AG20443 (cell line): Measurements from ENCODE around the gene CBX5.
"Not testable (repeated sequence)": the region's sequence is repeated elsewhere in the genome, so short reads cannot be mapped to it uniquely, and the experiment has no call there.

Experiments
- DNase-seq: peaks from one replicate; pipeline ENCODE4 v3.0.0; 2012; ENCODE audit warnings: low spot score, mixed read lengths

The CBX5 gene

GRCh38 chr12:54294152-54294952, 14.4 kb upstream of the CBX5 start:
- DNase-seq = peak; percentile 77

- DNase-seq = no peak
Measured at GRCh38 chr12:54292931-54293241, 13.0 kb upstream of the CBX5 start.

DNA sequence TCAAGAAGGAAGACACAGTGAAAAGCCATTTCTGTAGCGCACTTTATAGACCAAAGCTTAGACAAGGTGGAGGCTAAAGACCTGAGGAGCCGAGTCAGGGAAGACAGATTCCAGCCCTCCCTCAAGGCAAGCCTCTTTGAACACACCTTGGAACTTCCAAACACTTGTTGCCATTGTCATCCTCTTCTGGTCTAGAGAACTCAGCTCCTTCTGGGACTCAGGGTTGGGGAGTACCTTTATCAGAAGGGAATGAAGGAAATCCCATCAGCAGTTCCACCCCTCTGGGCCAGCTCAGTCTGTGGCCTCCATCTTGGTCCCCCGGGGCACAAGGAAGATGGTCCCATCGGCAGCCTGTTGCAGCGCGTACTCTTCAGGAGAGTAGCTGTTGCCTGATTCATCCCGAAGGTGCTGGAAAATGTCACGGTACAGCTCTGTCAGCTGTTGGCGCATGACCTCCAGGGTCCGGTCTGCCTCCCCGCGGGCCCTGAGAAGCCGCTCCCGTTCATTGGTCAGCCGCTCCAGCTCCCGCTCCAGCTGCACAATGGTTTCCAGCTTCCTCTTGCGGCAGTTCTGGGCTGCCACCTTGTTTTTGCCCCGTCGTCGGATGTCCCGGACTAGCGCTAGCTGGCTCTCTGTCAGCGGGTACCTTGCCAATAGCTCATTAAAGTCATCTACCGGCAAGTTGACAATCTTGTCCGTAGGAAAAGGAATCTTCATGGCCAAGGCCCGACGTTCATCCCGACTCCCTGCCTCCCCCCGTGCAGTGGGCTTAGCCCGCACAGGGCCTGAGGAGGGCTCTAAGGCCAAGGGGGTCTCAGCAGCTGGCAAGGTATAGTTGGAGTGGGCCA, 12.4 kb upstream of the CBX5 start:
- no peak for DNase-seq

DNA sequence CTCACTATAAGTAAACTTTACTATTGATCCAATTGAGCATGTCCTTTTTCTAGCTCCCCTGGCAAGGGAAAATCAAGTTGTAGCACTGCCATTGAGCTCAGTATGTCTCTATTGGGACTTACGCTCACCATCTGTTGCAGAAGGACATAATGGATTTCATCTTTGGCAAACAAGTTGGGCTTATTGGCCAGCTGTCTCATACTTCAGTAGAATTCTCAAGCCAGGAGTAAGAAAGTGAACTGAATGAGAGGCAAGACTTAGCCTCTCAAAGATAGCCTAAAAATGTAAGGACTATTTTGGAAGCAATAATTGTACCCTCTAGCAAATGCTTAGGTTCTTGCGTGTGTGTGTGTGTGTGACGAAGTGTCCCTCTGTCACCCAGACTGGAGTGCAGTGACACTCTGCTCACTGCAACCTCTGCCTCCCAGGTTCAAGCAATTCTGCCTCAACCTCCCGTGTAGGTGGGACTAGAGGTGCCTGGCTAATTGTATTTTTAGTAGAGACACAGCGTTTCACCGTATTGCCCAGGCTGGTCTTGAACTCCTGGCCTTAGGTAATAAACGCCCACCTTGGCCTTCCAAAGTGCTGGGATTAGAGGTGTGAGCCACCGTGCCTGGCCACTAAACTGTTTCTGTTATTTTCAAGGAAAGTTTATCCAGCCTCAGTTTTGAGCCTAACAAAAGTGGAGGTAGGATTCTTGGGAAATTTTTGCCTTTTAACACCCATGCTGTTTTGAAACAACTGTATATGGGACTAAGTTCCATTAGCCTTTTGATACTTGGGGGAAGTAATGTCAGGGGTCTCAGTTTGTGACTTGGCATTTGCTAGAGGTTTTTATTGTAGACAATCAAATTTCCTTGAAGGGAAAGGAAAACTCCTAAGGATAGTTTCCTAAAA, 7.6 kb upstream of the CBX5 start:
- no peak for DNase-seq

GRCh38 chr12:54286042-54287030, 6.4 kb upstream of the CBX5 start:
- no peak for DNase-seq

GRCh38 chr12:54285150-54286041, 5.5 kb upstream of the CBX5 start:
- DNase-seq = no peak

DNA sequence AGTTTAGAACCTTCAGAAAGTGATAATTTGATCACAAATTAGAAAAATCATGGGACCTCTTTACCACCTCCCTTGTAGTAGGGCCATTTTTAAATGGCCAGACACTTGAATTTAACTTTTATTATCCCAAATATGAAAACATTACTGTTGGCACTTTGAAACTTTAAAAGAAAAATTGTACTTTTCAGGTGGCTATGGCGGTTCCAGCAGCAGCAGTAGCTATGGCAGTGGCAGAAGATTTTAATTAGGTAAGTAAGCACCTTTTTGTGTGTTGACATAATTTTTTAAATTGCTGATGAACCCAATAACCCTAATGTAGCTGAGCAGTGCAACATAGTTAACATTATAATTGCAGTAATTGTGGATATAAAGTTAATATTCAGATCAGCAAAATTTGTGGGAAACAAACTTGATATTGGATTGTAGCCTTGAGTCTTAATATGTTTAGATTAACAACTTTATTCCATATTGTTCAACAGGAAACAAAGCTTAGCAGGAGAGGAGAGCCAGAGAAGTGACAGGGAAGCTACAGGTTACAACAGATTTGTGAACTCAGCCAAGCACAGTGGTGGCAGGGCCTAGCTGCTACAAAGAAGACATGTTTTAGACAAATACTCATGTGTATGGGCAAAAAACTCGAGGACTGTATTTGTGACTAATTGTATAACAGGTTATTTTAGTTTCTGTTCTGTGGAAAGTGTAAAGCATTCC, 4.3 kb upstream of the CBX5 start:
- DNase-seq = not testable (repeated sequence)

DNA sequence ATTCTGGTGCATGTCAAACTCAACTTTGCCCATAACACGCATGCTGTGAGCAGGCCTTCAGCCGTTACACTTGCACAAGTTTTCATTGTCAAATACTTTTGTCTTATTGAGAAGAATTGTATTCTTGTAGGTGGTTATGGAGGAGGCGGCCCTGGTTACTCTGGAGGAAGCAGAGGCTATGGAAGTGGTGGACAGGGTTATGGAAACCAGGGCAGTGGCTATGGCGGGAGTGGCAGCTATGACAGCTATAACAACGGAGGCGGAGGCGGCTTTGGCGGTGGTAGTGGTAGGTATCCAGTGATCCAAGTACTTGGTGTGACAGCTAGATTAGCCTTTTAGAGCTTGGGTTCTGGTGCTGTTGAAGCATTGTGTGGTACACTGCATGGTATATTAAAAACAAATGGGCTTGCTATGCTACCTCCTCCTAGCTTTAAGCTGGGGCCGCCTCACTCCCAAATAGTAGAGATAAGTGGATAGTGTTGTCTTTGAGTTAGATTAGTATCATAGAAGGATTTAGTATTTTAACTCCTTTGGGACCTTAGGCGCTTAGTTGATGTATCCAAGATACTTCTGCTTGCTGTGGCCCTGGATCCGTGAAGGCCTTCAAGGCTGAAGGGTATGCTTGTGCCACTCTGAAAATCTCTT, 3.1 kb upstream of the CBX5 start:
- no peak for DNase-seq

- DNase-seq = not testable (repeated sequence)
Measured at GRCh38 chr12:54281694-54282093, 1.8 kb upstream of the CBX5 start.

GRCh38 chr12:54281261-54281638, 1.3 kb upstream of the CBX5 start:
- not testable (repeated sequence) for DNase-seq

DNA sequence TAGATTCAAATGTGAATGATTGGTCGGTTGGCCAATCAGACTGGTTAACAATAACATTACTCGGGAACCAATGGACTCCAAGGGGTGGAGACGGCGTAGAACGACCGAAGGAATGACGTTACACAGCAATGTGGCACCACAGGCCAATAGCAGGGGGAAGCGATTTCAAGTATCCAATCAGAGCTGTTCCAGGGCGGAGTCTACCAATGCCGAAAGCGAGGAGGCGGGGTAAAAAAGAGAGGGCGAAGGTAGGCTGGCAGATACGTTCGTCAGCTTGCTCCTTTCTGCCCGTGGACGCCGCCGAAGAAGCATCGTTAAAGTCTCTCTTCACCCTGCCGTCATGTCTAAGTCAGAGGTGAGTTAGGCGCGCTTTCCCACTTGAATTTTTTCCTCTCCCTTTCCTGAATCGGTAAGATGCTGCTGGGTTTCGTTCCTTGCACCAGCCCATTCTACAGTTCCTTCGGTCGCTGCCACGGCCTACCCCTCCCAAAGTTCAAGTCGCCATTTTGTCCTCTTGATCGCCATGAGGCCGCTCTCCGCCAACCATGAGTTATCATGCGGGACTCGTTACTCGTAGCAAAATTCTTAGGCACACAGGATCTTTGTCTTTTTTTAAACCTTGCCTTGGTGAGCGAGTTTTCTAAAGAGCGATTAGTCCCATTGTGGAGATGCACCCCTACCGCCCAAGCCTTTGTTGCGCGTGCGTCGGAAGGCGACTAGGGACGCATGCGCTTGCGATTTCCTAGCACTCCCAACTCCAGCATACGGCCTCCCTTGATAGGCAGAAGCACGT, 742 bp upstream of the CBX5 start, which contains the start of gene HNRNPA1:
HNRNPA1 (plus strand) TSS at position 259 of the 793 bp plus-strand sequence; CDS start at position 341, 82 bp downstream.
- DNase-seq = peak; percentile 95

DNA sequence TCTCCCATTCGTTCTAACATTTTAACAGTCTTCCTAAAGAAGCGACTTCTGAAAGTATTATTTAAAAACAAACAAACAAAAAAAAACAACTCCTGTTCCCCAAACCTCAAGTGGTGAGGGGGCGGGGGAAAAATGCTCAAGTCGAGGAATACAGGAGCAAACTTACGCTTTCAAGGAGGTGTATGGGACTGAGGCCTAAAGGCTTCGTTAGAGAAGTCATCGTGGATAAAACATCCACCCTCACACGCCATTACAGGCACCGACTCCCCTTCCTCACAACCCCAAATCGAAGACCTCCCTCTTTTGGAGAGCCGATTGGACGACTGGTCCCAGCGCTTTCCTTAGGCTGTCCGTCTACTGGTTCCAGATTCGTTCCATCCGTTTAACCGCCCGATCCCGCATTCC, 693 bp downstream of the CBX5 start:
- DNase-seq = no peak

- peak; percentile 56 for DNase-seq
Measured at GRCh38 chr12:54277823-54278276, 2.1 kb downstream of the CBX5 start.

- DNase-seq = no peak
Measured at GRCh38 chr12:54276368-54276767, 3.6 kb downstream of the CBX5 start.

DNA sequence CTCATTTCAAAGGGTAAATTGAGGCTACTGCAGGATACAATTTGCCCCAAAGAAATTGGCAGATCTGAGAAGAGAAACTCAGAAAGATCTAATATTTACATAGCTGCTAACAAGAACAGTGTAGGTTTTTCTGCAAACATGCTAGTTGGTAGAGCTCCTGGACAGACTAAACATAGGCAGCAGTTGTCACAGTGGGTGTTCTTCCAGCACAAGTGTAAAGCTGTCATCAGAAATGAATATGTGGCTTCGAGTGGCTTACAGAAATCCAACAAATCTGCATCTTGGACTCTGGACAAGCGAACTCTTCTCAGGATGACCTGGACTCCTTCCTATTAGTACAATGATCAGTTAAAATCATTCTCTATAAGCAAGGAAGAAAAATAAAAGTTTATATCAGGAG, 5.9 kb downstream of the CBX5 start:
- DNase-seq = no peak

DNA sequence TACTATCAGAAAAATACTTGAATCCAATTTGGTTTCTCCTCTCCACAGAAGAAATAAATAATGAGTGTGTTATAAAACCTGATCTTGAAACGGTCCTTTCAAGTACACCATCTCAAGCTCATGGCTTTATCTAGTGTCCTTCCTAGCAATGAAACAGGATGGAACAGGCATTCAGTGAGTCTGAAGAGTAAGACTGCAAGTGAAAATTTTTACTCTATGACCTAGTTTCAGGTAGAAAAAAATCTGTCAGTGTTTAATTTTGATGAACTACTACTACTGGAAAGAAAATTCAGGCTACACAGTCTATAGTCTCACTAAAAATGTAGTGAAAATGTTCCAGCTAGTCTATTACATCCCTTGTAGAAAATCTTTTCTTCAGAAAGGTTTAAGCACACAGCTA, 7.7 kb downstream of the CBX5 start:
- no peak for DNase-seq

GRCh38 chr12:54270345-54270744, 9.6 kb downstream of the CBX5 start:
- DNase-seq = no peak

GRCh38 chr12:54266852-54267251, 13.1 kb downstream of the CBX5 start:
- no peak for DNase-seq
